Kidney (tissue), 14 donors: Measurements from ENCODE around the gene MRPS23. TPM values are rescaled to one million over a fixed set of nuclear protein-coding genes. Genes with fewer than 3 reads are reported as not detected.

Experiments used
- DNase-seq, 5 donors: peaks; one replicate each; pipeline ENCODE4 v3.0.0-alpha.2; 2013 to 2020
- FAIRE-seq: peaks from 2 replicates; lab custom pipeline; 2012; peaks lifted over from hg19 to GRCh38; lab: Jason Lieb, UNC
- H3K27ac ChIP-seq, 2 donors: one replicate each; pipeline ENCODE4 v1.7.0; 2013; ENCODE audit warnings: low read depth in 2 of 2, low read length in 2 of 2, inconsistent platforms in 1 of 2
- H3K27me3 ChIP-seq: one replicate; pipeline ENCODE4 v1.7.1; 2013; ENCODE audit warnings: low read length, inconsistent platforms; ENCODE audit not compliant: control insufficient read depth, insufficient read depth
- H3K36me3 ChIP-seq, 3 donors: one replicate each; pipeline versions ENCODE4 v1.7.0 to v1.7.1; 2013; ENCODE audit warnings: low read length in 3 of 3, control low read depth in 1 of 3, inconsistent platforms in 1 of 3; ENCODE audit not compliant: insufficient read depth in 3 of 3, control insufficient read depth in 2 of 3
- H3K4me1 ChIP-seq, 3 donors: one replicate each; pipeline versions ENCODE4 v1.7.0 to v1.7.1; 2013; ENCODE audit warnings: low read length in 3 of 3, inconsistent platforms in 1 of 3, low read depth in 1 of 3; ENCODE audit not compliant: control insufficient read depth in 2 of 3, insufficient read depth in 2 of 3
- H3K4me3 ChIP-seq, 3 donors: one replicate each; pipeline versions ENCODE4 v1.7.0 to v1.8.1; 2013; ENCODE audit warnings: low read length in 3 of 3, control low read depth in 1 of 3, inconsistent platforms in 1 of 3
- H3K9ac ChIP-seq, 3 donors: one replicate each; pipeline versions ENCODE4 v1.7.0 to v1.7.1; 2013; ENCODE audit warnings: low read length in 3 of 3, control low read depth in 1 of 3, inconsistent platforms in 1 of 3
- H3K9me3 ChIP-seq, 3 donors: one replicate each; pipeline versions ENCODE4 v1.7.0 to v1.7.1; 2013; ENCODE audit warnings: low read length in 3 of 3, control low read depth in 1 of 3, inconsistent platforms in 1 of 3; ENCODE audit not compliant: control insufficient read depth in 2 of 3, insufficient read depth in 1 of 3
- intact Hi-C: fragments of 100-400 bp; cut with DNase I; formaldehyde crosslinking; loops from one replicate; pipeline ENCODE4 v1.11.1; 2022
- polyA plus RNA-seq: library from polyadenylated mRNA; stranded (reverse); fragments of 350-450 nt; fragmentation: Illumina TruSeq; extraction: RNeasy Lipid Tissue Mini Kit (QIAGEN cat#74804); gene quantifications from one replicate; pipeline ENCODE4 v1.2.3, GENCODE V29; 2014; ENCODE audit warnings: low read depth, low replicate concordance; ENCODE audit not compliant: insufficient read depth
- total RNA-seq: library from RNA; stranded (reverse); fragmentation: NEBNext Ultra II Directional; extraction: Animal tissue kit (Norgen Biotek cat#: 25700); gene quantifications from one replicate; pipeline ENCODE4 v1.2.1, GENCODE V29; 2021
- TF ChIP-seq, protein P1 (sequence below): IDR thresholded peaks from 3 replicates; pipeline ENCODE4 v1.5.1; 2012; ENCODE audit warnings: mild to moderate bottlenecking, moderate library complexity, borderline replicate concordance; ENCODE audit not compliant: insufficient read depth; ENCODE audit errors: extremely low read depth
- donor health status: control.
- donor health status: control.
- donor health status: control.
- donor health status: control.
- donor health status: control.
- donor health status: DM: yes; HTN: yes; CAD: no.
- donor health status: Normal renal cell carcinoma (clear cell type).

Gene MRPS23
- total and polyA plus RNA-seq, 2 donors from 2014 or later, result 40.2 to 75.3 TPM

GRCh38 chr17:57876023-57876865, 26.4 kb upstream of the MRPS23 start:
- peaks cover 8 to 43% (median 20%) of the 10 kb centered on the region in 3 donors for H3K4me1 ChIP-seq

GRCh38 chr17:57875290-57876022, 25.6 kb upstream of the MRPS23 start:
- intact Hi-C loops, result no loop called here
- Histone ChIP-seq H3K27ac (peak overlapping the region; percentile 79 to 81), H3K36me3 (peaks cover 4 to 20% (median 11%) of the 10 kb centered on the region in 3 donors), H3K4me1 (peaks cover 8 to 40% (median 20%) of the 10 kb centered on the region in 3 donors), H3K9ac (peak overlapping the region in 1 of 3 donors; percentile 38), H3K9me3 (no peaks in the 10 kb centered on the region), H3K27me3 (no peaks in the 10 kb centered on the region), H3K4me3 (peak overlapping the region in 1 of 3 donors; percentile 1)
- TF ChIP-seq, protein P1, sequence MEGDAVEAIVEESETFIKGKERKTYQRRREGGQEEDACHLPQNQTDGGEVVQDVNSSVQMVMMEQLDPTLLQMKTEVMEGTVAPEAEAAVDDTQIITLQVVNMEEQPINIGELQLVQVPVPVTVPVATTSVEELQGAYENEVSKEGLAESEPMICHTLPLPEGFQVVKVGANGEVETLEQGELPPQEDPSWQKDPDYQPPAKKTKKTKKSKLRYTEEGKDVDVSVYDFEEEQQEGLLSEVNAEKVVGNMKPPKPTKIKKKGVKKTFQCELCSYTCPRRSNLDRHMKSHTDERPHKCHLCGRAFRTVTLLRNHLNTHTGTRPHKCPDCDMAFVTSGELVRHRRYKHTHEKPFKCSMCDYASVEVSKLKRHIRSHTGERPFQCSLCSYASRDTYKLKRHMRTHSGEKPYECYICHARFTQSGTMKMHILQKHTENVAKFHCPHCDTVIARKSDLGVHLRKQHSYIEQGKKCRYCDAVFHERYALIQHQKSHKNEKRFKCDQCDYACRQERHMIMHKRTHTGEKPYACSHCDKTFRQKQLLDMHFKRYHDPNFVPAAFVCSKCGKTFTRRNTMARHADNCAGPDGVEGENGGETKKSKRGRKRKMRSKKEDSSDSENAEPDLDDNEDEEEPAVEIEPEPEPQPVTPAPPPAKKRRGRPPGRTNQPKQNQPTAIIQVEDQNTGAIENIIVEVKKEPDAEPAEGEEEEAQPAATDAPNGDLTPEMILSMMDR, result peak; percentile 45
- peak; percentile 91 to 96 (median 94) for DNase-seq
- FAIRE-seq, result no peak

More at GRCh38 chr17:57876023-57876865, 26.4 kb upstream of the MRPS23 start:
- Histone ChIP-seq H3K36me3 (peaks cover 4 to 16% (median 11%) of the 10 kb centered on the region in 3 donors), H3K4me3 (no peak overlapping the region), H3K9me3 (no peaks in the 10 kb centered on the region), H3K27me3 (no peaks in the 10 kb centered on the region), H3K27ac (peak overlapping the region in 1 of 2 donors; percentile 79), H3K9ac (no peak overlapping the region)
- FAIRE-seq (no peak), DNase-seq (peak in 1 of 5 donors; percentile 51)
- intact Hi-C loops, result no loop called here
- TF ChIP-seq, protein P1, result no peak

GRCh38 chr17:57874434-57875289, 24.8 kb upstream of the MRPS23 start:
- DNase-seq (peak; percentile 92 to 98 (median 94)), FAIRE-seq (no peak)
- TF ChIP-seq, protein P1, result no peak
- Histone ChIP-seq H3K9ac (peak overlapping the region in 1 of 3 donors; percentile 38), H3K27me3 (no peaks in the 10 kb centered on the region), H3K27ac (peak overlapping the region; percentile 81 to 83), H3K36me3 (peaks cover 4 to 26% (median 11%) of the 10 kb centered on the region in 3 donors), H3K4me1 (peaks cover 8 to 34% (median 20%) of the 10 kb centered on the region in 3 donors), H3K9me3 (no peaks in the 10 kb centered on the region), H3K4me3 (peak overlapping the region in 1 of 3 donors; percentile 13)
- intact Hi-C loops, result no loop called here
